Sigmoid colon (tissue), 7 donors: ENCODE data around the gene ARHGAP1. TPM values are rescaled to one million over a fixed set of nuclear protein-coding genes. Genes with fewer than 3 reads are reported as not detected.

Experiments
- DNase-seq: peaks from one replicate; pipeline ENCODE4 v3.0.0-alpha.2; 2019
- H3K27ac ChIP-seq, 4 donors: fragments of 200-600 bp; sonication (generic); one replicate each; pipeline ENCODE4 v1.5.1; 2016 to 2019; ENCODE audit warnings: mild to moderate bottlenecking in 1 of 4
- H3K27me3 ChIP-seq, 3 donors: fragments of 200-600 bp; sonication (generic); one replicate each; pipeline ENCODE4 v1.5.1; 2019; ENCODE audit warnings: mild to moderate bottlenecking in 1 of 3
- H3K36me3 ChIP-seq, 4 donors: fragments of 200-600 bp; sonication (generic); one replicate each; pipeline ENCODE4 v1.5.1; 2016 to 2019
- H3K4me1 ChIP-seq, 4 donors: fragments of 200-600 bp; sonication (generic); one replicate each; pipeline ENCODE4 v1.5.1; 2017 to 2019
- H3K4me3 ChIP-seq, 4 donors: fragments of 200-600 bp; sonication (generic); one replicate each; pipeline ENCODE4 v1.5.1; 2017 to 2019; ENCODE audit warnings: mild to moderate bottlenecking in 2 of 4, moderate library complexity in 1 of 4
- H3K9me3 ChIP-seq, 4 donors: fragments of 200-600 bp in 3 of 4; sonication (generic) in 3 of 4; one replicate each; pipeline versions ENCODE4 v1.5.1 to v1.6.1; 2013 to 2019
- EP300 ChIP-seq, 4 donors: sonication (generic); formaldehyde crosslinking; IDR thresholded peaks; one replicate each; pipeline ENCODE4 v1.6.1; 2017; ENCODE audit warnings: antibody characterized with exemption in 4 of 4
- POLR2A ChIP-seq, 2 donors: fragments of 450-650 bp; IDR thresholded peaks; one replicate each; pipeline ENCODE4 v1.6.1; 2016; ENCODE audit warnings: antibody characterized with exemption in 2 of 2, mild to moderate bottlenecking in 2 of 2, moderate library complexity in 2 of 2
- POLR2AphosphoS5 ChIP-seq, 4 donors: sonication (generic); formaldehyde crosslinking; IDR thresholded peaks; one replicate each; pipeline ENCODE4 v1.6.1; 2017; ENCODE audit warnings: antibody characterized with exemption in 4 of 4
- WGBS, 2 donors: extraction: QIAGEN DNeasy Blood & Tissue Kit; methylation state at CpG; one replicate each; pipeline ENCODE4 v1.1.7; 2013; 5-methylcytosine and 5-hydroxymethylcytosine counted together
- intact Hi-C: fragments of 100-400 bp; cut with DNase I; formaldehyde crosslinking; loops from one replicate; pipeline ENCODE4 v1.15.1; 2023
- polyA plus RNA-seq, 3 donors: library from polyadenylated mRNA; stranded (reverse); fragments of 200-250 nt; gene quantifications; one replicate each; pipeline ENCODE4 v1.2.3, GENCODE V29; 2013
- total RNA-seq, 4 donors: library from RNA; depleted of rRNA; stranded (reverse); fragments of >200 nt; gene quantifications; one replicate each; pipeline ENCODE4 v1.1.0, GENCODE V29; 2016
- TF ChIP-seq, protein P1 (sequence below), 4 experiments: fragments of 450-650 bp in 3 of 4; fragments of 200-600 bp in 1 of 4; IDR thresholded peaks; one replicate each; pipeline ENCODE4 v1.5.1; 2016 to 2019; ENCODE audit warnings: antibody characterized with exemption in 4 of 4, mild to moderate bottlenecking in 3 of 4, moderate library complexity in 2 of 4
- donor health status: healthy with polysubstance abuse.
- donor health status: Bipolar disorder and iron deficiency.
- donor health status: healthy.

Gene ARHGAP1
- total and polyA plus RNA-seq, 7 donors, result 25.0 to 78.2 (median 41.2) TPM

DNA sequence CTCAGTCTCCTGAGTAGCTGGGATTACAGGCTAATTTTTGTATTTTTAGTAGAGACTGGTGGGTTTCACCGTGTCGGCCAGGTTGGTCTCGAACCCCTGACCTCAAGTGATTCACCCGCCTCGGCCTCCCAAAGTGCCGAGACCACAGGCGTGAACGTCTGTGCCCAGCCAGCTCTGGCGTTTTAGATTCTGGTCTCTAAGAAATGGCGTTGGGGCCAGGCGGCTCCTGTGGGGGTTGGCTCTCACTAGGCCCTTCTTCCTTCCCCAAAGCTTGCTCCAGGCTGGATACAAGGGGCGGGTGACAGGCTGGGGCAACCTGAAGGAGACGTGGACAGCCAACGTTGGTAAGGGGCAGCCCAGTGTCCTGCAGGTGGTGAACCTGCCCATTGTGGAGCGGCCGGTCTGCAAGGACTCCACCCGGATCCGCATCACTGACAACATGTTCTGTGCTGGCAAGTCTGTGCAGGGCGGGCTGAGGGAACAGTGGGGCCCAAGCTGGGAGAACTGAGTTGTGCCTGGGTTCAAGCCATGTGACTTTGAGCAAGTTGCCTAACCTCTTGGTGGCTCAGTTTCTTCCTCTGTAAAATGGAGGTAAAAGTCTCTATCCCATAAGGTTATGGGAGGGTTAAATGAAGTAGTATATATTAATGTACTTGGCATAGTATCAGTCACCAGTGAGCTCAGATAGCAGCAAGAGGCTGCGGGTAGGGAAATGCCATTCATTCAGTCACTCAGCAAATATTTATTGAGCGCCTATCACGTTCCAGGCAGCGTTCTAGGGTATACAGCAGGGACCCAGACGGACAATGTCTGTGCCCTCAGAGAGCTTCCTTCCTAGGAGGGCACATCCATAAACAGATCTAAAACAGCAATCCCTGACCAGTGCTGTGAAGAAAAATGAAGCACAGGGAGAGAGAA is 28.9 kb upstream of the ARHGAP1 start:
- Histone ChIP-seq H3K9me3 (no peaks in the 10 kb centered on the region), H3K27me3 (no peaks in the 10 kb centered on the region), H3K36me3 (no peaks in the 10 kb centered on the region), H3K4me3 (no peak overlapping the region), H3K27ac (no peak overlapping the region), H3K4me1 (no peaks in the 10 kb centered on the region)
- 83 to 88% methylated on average over 24 of the region's 24 CpGs for WGBS, 2 donors
- DNase-seq, result no peak
- intact Hi-C loops, result no loop called here
- TF ChIP-seq POLR2AphosphoS5 (IDR thresholded peaks at IDR 0.05), result no peak

DNA sequence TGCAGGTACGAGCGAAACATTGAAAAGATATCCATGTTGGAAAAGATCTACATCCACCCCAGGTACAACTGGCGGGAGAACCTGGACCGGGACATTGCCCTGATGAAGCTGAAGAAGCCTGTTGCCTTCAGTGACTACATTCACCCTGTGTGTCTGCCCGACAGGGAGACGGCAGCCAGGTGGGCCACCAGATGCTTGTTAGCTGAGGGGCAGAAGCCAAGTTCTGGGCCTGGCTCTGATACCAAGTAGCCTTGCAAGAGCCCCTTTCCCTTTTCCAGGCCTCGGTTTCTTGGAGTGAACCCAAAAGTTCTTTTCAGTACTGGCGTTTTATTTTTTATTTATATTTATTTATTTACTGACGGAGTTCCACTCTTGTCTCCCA is 28.2 kb upstream of the ARHGAP1 start:
- Histone ChIP-seq H3K4me3 (no peak overlapping the region), H3K9me3 (no peaks in the 10 kb centered on the region), H3K4me1 (no peaks in the 10 kb centered on the region), H3K36me3 (no peaks in the 10 kb centered on the region), H3K27me3 (no peaks in the 10 kb centered on the region), H3K27ac (no peak overlapping the region)
- TF ChIP-seq, protein P1, sequence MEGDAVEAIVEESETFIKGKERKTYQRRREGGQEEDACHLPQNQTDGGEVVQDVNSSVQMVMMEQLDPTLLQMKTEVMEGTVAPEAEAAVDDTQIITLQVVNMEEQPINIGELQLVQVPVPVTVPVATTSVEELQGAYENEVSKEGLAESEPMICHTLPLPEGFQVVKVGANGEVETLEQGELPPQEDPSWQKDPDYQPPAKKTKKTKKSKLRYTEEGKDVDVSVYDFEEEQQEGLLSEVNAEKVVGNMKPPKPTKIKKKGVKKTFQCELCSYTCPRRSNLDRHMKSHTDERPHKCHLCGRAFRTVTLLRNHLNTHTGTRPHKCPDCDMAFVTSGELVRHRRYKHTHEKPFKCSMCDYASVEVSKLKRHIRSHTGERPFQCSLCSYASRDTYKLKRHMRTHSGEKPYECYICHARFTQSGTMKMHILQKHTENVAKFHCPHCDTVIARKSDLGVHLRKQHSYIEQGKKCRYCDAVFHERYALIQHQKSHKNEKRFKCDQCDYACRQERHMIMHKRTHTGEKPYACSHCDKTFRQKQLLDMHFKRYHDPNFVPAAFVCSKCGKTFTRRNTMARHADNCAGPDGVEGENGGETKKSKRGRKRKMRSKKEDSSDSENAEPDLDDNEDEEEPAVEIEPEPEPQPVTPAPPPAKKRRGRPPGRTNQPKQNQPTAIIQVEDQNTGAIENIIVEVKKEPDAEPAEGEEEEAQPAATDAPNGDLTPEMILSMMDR (IDR thresholded peaks at IDR 0.05), result no peak
- TF ChIP-seq POLR2A (IDR thresholded peaks at IDR 0.05), result no peak
- TF ChIP-seq POLR2AphosphoS5 (IDR thresholded peaks at IDR 0.05), result no peak
- no peak for TF ChIP-seq EP300 (IDR thresholded peaks at IDR 0.05)
- DNase-seq, result no peak
- WGBS, 2 donors, result 87 to 88% methylated on average over 9 of the region's 9 CpGs
- intact Hi-C loops, result no loop called here

DNA sequence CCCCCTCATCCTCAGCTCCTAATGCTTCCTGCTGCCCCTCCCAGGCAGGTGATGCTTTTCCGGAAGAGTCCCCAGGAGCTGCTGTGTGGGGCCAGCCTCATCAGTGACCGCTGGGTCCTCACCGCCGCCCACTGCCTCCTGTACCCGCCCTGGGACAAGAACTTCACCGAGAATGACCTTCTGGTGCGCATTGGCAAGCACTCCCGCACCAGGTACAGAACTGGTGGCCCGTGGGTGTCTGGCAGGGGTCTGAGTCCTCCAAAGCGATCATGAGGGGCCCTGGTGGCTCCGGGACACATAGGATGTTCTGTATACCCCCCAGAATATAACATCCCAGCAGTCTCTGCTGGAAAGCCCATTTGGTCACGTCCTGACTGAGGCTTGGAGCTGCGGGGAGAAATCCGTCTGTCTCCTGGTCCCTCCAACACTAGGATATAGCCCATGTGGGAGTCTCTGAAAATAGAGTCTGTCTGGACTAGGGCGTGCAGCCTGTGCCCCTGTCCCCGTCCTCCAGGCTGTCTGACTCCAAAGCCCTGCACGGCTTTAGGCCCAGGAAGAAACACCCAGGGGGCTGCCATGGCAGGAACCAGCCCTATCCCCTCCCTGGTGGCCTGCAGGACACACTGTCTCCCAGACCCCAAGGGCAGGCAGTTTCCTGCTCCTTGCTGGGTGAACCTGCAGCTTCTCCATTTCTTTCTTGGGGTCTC is 27.7 kb upstream of the ARHGAP1 start:
- no peak for DNase-seq
- Histone ChIP-seq H3K27ac (no peak overlapping the region), H3K4me3 (no peak overlapping the region), H3K9me3 (no peaks in the 10 kb centered on the region), H3K36me3 (no peaks in the 10 kb centered on the region), H3K4me1 (no peaks in the 10 kb centered on the region), H3K27me3 (no peaks in the 10 kb centered on the region)
- WGBS, 2 donors, result 92% methylated on average over 17 of the region's 17 CpGs
- intact Hi-C loops, result no loop called here
- TF ChIP-seq POLR2AphosphoS5 (IDR thresholded peaks at IDR 0.05), result no peak
- no peak for TF ChIP-seq EP300 (IDR thresholded peaks at IDR 0.05)
- TF ChIP-seq, protein P1 (IDR thresholded peaks at IDR 0.05), result no peak
- TF ChIP-seq POLR2A (IDR thresholded peaks at IDR 0.05), result no peak

DNA sequence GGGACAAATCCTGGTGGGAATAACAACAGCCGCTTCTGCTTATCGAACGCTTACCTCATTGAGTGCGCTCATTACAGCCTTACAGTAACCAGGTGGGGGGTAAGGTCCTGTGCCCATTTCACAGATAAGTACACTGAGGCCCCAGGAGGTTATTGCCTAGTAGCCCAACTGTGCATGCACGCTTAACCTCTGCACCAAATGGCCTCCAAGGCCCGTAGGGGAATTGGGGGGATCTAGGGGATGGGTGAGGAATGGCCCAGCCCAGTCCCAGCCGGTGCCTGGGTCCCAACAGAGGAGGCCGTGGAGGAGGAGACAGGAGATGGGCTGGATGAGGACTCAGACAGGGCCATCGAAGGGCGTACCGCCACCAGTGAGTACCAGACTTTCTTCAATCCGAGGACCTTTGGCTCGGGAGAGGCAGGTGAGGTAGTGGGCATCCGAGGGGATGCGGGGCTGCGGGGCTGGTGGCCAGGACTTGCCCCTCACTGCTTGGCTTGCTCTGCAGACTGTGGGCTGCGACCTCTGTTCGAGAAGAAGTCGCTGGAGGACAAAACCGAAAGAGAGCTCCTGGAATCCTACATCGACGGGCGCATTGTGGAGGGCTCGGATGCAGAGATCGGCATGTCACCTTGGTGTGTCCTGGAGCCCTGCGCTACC is 25.9 kb upstream of the ARHGAP1 start:
- intact Hi-C loops, result no loop called here
- WGBS, 2 donors, result 94 to 95% methylated on average over 26 of the region's 26 CpGs
- H3K27me3 ChIP-seq, result no peaks in the 10 kb centered on the region
- H3K4me1 ChIP-seq, result no peaks in the 10 kb centered on the region
- no peaks in the 10 kb centered on the region for H3K9me3 ChIP-seq
- DNase-seq, result no peak
- no peak overlapping the region for H3K4me3 ChIP-seq
- TF ChIP-seq EP300 (IDR thresholded peaks at IDR 0.05) (no peak), POLR2AphosphoS5 (IDR thresholded peaks at IDR 0.05) (no peak), POLR2A (IDR thresholded peaks at IDR 0.05) (no peak)
- TF ChIP-seq, protein P1 (IDR thresholded peaks at IDR 0.05), result no peak
- H3K27ac ChIP-seq, result no peak overlapping the region
- no peaks in the 10 kb centered on the region for H3K36me3 ChIP-seq
